Activated B cell treated with CpG ODN at 0.5 μM for 24 hours (primary cell): ENCODE results near the gene FCGR3A. TPM values are rescaled to one million over a fixed set of nuclear protein-coding genes. Genes with fewer than 3 reads are reported as not detected.

Experiments
- ATAC-seq: fragments of 200-7000 bp; cut with Tn5 transposase; one replicate; pipeline ENCODE4 v1.10.0; 2021; ENCODE audit warnings: low read depth, mild to moderate bottlenecking, moderate library complexity
- CTCF ChIA-PET: fragments of 350-600 bp; sonication (Branson Sonifier 250); formaldehyde crosslinking; loops from one replicate; lab custom pipeline; 2021; ENCODE audit warnings: antibody characterized with exemption; lab: Charles Lee
- POLR2A ChIA-PET: fragments of 350-600 bp; sonication (Branson Sonifier 250); formaldehyde crosslinking; loops from one replicate; lab custom pipeline; 2021; ENCODE audit warnings: antibody characterized with exemption; lab: Charles Lee
- DNase-seq: peaks from one replicate; pipeline ENCODE4 v3.0.0; 2022
- H3K27ac Mint-ChIP-seq: one replicate; pipeline ENCODE4 v1.8.0; 2020; ENCODE audit warnings: mixed read lengths
- H3K27me3 Mint-ChIP-seq: one replicate; pipeline ENCODE4 v1.8.0; 2021; ENCODE audit warnings: mixed read lengths
- H3K36me3 Mint-ChIP-seq: one replicate; pipeline ENCODE4 v1.8.0; 2021; ENCODE audit warnings: low read depth, mixed read lengths
- H3K4me1 Mint-ChIP-seq: one replicate; pipeline ENCODE4 v1.8.0; 2021; ENCODE audit warnings: mixed read lengths
- H3K4me3 Mint-ChIP-seq: one replicate; pipeline ENCODE4 v1.8.0; 2020; ENCODE audit warnings: mild to moderate bottlenecking, mixed read lengths
- H3K9me3 Mint-ChIP-seq: one replicate; pipeline ENCODE4 v1.8.0; 2020; ENCODE audit warnings: mixed read lengths
- CTCF ChIP-seq: fragments of 200-600 bp; IDR thresholded peaks from one replicate; pipeline ENCODE4 v1.8.0; 2022; ENCODE audit warnings: antibody characterized with exemption, mild to moderate bottlenecking
- intact Hi-C: fragments of 100-400 bp; cut with micrococcal nuclease; formaldehyde crosslinking; loops from one replicate; pipeline ENCODE4 v1.15.1; 2024
- total RNA-seq: library from RNA; stranded (reverse); gene quantifications from 2 replicates; pipeline ENCODE4 v1.2.3, GENCODE V29; 2022

Gene FCGR3A
- total RNA-seq, 1 donor from 2014 or later: 0.47 TPM

- ChIA-PET CTCF (no interaction called here), POLR2A (no interaction called here)
Observed at GRCh38 chr1:161498646-161499045, 51.0 kb downstream of the FCGR3A start.

GRCh38 chr1:161497961-161498360 lies 51.7 kb downstream of the FCGR3A start:
- CTCF ChIA-PET: no interaction called here

More at GRCh38 chr1:161498646-161499045, 51.0 kb downstream of the FCGR3A start:
- no peak for TF ChIP-seq CTCF
- H3K27me3 Mint-ChIP-seq: peaks cover 29% of the 10 kb centered on the region
- H3K4me3 Mint-ChIP-seq: no peak overlapping the region
- H3K9me3 Mint-ChIP-seq: no peaks in the 10 kb centered on the region
- DNase-seq: no peak
- peaks cover 8% of the 10 kb centered on the region for H3K4me1 Mint-ChIP-seq
- intact Hi-C loops: no loop called here
- H3K36me3 Mint-ChIP-seq: no peaks in the 10 kb centered on the region
- no peak overlapping the region for H3K27ac Mint-ChIP-seq
- no peak for ATAC-seq

DNA sequence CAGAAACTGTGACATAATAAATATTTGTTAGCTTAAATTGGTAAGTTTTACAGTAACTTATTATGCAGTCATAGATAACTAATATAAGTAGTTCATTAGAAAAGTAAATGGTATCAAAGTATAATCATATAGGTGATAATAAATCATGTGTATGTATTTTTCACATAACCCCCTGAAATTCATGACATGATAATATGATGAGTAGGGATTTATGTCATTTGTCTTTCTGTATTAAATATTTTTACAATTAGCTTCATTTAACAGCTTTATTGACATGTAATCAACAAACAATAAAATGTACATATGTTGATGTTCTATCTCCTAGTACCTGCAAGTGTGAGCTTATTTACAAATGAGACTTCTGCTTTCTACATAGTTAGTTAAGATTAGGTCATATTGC lies 54.1 kb downstream of the FCGR3A start:
- no peaks in the 10 kb centered on the region for H3K36me3 Mint-ChIP-seq
- H3K4me1 Mint-ChIP-seq: peaks cover 8% of the 10 kb centered on the region
- H3K27ac Mint-ChIP-seq: no peak overlapping the region
- H3K27me3 Mint-ChIP-seq: peaks cover 37% of the 10 kb centered on the region
- no peak for ATAC-seq
- DNase-seq: no peak
- POLR2A ChIA-PET: no interaction called here
- no peak for TF ChIP-seq CTCF
- intact Hi-C loops: no loop called here
- H3K4me3 Mint-ChIP-seq: no peak overlapping the region
- no peaks in the 10 kb centered on the region for H3K9me3 Mint-ChIP-seq
- CTCF ChIA-PET: no interaction called here

More at GRCh38 chr1:161497961-161498360, 51.7 kb downstream of the FCGR3A start:
- Mint-ChIP-seq H3K27ac (no peak overlapping the region), H3K4me1 (peaks cover 8% of the 10 kb centered on the region), H3K4me3 (no peak overlapping the region), H3K36me3 (no peaks in the 10 kb centered on the region), H3K9me3 (no peaks in the 10 kb centered on the region), H3K27me3 (peaks cover 27% of the 10 kb centered on the region)
- POLR2A ChIA-PET: interaction anchor here (0.6 kb wide), 1 partner anchor 10 kb away, joined by 3 read pairs; no protein-coding TSS in a partner anchor
- TF ChIP-seq CTCF: no peak
- no peak for DNase-seq
- ATAC-seq: no peak
- intact Hi-C loops: no loop called here

DNA sequence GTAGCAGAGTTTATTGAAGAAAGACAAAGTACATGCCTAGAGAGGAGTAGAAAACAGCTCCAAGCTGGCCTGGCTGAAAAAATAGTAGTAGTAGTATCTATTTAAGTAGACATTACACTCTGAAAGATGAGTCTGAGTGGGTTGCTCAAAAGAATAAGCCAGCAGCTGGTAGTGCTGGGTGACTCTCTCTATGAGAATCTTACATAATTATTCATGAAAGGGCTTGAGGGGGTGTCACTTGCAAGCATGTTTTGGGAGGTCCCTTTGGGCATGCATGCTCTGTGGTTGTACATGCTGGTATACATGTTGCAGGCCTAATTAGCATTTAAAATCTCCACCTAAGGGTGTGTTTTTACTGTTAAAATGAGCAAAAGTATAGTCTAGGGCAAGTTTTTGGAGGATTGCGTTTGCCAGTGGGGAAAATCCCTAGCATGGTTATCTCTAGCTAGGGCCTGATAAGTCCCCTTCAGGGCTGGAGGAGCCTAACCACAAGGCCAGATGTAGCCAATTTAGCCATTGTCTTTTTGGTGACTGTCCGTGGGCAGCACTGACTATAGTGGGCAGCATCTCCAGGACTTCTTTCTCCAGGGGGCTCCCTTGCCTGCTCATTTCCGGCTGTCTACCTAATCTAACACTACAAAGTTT lies 55.4 kb downstream of the FCGR3A start:
- peaks cover 46% of the 10 kb centered on the region for H3K27me3 Mint-ChIP-seq
- H3K36me3 Mint-ChIP-seq: no peaks in the 10 kb centered on the region
- H3K9me3 Mint-ChIP-seq: no peaks in the 10 kb centered on the region
- ChIA-PET CTCF (no interaction called here), POLR2A (interaction anchor here (0.6 kb wide), 1 partner anchor 118 kb away, joined by 3 read pairs; no protein-coding TSS in a partner anchor)
- intact Hi-C loops: no loop called here
- H3K4me3 Mint-ChIP-seq: no peak overlapping the region
- H3K27ac Mint-ChIP-seq: no peak overlapping the region
- TF ChIP-seq CTCF: no peak
- no peak for DNase-seq
- ATAC-seq: no peak
- peaks cover 2% of the 10 kb centered on the region for H3K4me1 Mint-ChIP-seq

DNA sequence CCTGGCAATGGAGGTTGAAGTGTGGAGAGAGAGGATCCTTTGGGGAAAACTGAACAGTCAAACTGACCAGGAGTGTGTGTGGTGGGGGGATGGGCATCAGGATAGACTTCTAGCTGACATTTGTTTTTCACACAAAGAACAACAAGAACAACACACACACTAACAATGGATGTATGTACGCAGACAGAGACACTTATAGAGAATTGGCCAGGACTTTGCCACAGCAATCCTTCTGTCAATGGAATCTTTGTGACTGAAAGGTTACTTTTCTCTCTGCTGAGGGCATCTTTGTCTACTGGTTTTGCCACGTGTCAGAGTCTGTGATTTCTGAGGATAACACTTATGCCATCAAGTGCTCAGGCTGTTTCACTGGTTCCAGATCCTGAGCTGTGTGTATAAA lies 56.8 kb downstream of the FCGR3A start:
- H3K27ac Mint-ChIP-seq: no peak overlapping the region
- H3K4me3 Mint-ChIP-seq: no peak overlapping the region
- ChIA-PET CTCF (no interaction called here), POLR2A (no interaction called here)
- ATAC-seq (no peak), DNase-seq (no peak)
- H3K4me1 Mint-ChIP-seq: no peaks in the 10 kb centered on the region
- H3K27me3 Mint-ChIP-seq: peaks cover 47% of the 10 kb centered on the region
- intact Hi-C loops: no loop called here
- no peaks in the 10 kb centered on the region for H3K36me3 Mint-ChIP-seq
- no peaks in the 10 kb centered on the region for H3K9me3 Mint-ChIP-seq
- TF ChIP-seq CTCF: no peak

Other genes with a start within 250 kb of the FCGR3A start
- 5.8 and 6.6 TPM in 2 replicates for gene MPZ, start 239.8 kb downstream of the FCGR3A start, total RNA-seq
- gene SDHC, start 235.4 kb downstream of the FCGR3A start, total RNA-seq: 160 and 179 TPM in 2 replicates
- gene CFAP126, start 181.9 kb downstream of the FCGR3A start, total RNA-seq: not detected in 2 replicates
- 6.2 and 8.6 TPM in 2 replicates for gene FCGR2A, start 44.4 kb downstream of the FCGR3A start, total RNA-seq
- 4.0 and 4.5 TPM in 2 replicates for gene HSPA6, start 25.3 kb downstream of the FCGR3A start, total RNA-seq
- not detected in 2 replicates for gene FCGR3B, start 81.4 kb upstream of the FCGR3A start, total RNA-seq
- 72.3 and 77.5 TPM in 2 replicates for gene FCGR2B, start 113.3 kb upstream of the FCGR3A start, total RNA-seq
- gene FCRLA, start 157.4 kb upstream of the FCGR3A start, total RNA-seq: 175 and 178 TPM in 2 replicates
- gene FCRLB, start 171.7 kb upstream of the FCGR3A start, total RNA-seq: 2.1 and 2.4 TPM in 2 replicates
- gene DUSP12, start 200.0 kb upstream of the FCGR3A start, total RNA-seq: 37.2 and 38.9 TPM in 2 replicates
- 23.7 and 24.6 TPM in 2 replicates for gene ATF6, start 216.5 kb upstream of the FCGR3A start, total RNA-seq